Measurements from ENCODE around the gene NLRC5. TPM values are rescaled to one million over a fixed set of nuclear protein-coding genes. Genes with fewer than 3 reads are reported as not detected.

The NLRC5 gene
- total and polyA plus RNA-seq, 9 of the 15 experiments (the other 6 are each of a cell fraction or from before 2014, with no cell fraction given): 0.59 to 0.71 TPM; not detected in 7

DNA sequence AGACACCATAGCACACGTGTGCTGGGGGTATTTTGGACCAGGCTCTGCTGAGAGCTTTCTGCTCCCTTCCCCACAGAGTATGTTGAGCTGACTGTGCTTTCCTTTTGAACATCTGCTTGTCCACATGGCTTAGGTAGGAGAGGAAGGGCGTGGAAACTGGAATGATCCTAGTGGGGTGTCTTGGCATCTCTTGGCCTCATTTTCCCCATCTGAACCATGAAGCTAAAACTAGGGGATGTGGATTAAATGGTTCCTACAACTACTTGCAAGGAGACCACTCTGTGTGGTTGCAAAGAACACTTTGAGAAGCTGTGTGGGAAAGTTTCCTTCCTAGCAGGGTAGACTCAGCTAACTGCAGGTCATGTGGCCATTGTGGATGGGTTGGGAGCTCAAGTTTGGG, 6.7 kb upstream of the NLRC5 start:
- CTCF ChIA-PET (ENCODE audit: low intra/inter-chr PET ratio): no interaction called here
- WGBS (ENCODE audit: insufficient coverage, low coverage, missing lambda C conversion rate): 0% methylated on average over 1 of the region's 2 CpGs
- H3K79me2 ChIP-seq (ENCODE audit: control insufficient read depth, insufficient read depth, low read length): no peaks in the 10 kb centered on the region
- FAIRE-seq: no peak
- peaks cover 19 to 66% of the 10 kb centered on the region in 2 experiments; a peak in 4 of 5 replicates for H3K27me3 ChIP-seq (ENCODE audit: control insufficient read depth in 2 of 2, insufficient read depth in 2 of 2, low read length in 2 of 2)
- no peak overlapping the region for H2AFZ ChIP-seq (ENCODE audit: low read depth, low read length)
- no peaks in the 10 kb centered on the region for H3K9me1 ChIP-seq (ENCODE audit: control insufficient read depth, insufficient read depth, low read length)
- no peak for ATAC-seq
- no TSS peak for BruUV-seq (replicated peaks)
- no peaks in the 10 kb centered on the region; a peak in 1 of 5 replicates for H3K4me1 ChIP-seq (replicated peaks in 1 of 2; ENCODE audit: control insufficient read depth in 2 of 2, insufficient read depth in 2 of 2, low read length in 2 of 2)
- in situ Hi-C loops (cut with MboI) (no loop called here), intact Hi-C loops (cut with micrococcal nuclease) (no loop called here)
- POLR2A ChIA-PET: interaction anchor here (0.5 to 1.1 kb wide), 5 partner anchors 43 to 431 kb away, joined by 3 to 6 read pairs (median 4); partner anchors contain the start of gene HERPUD1
- H3K4me3 ChIP-seq: no peak overlapping the region
- H4K20me1 ChIP-seq (replicated peaks; ENCODE audit: control insufficient read depth, insufficient read depth, low read length): no peaks in the 10 kb centered on the region
- H3K9ac ChIP-seq (ENCODE audit: insufficient read depth in 1 of 2, low read depth in 2 of 2, low read length in 2 of 2): no peak overlapping the region
- H3K9me3 ChIP-seq (replicated peaks; ENCODE audit: control insufficient read depth, insufficient read depth, low read depth, low read length): peaks cover 2% of the 10 kb centered on the region
- no peak for DNase-seq (ENCODE audit: extremely low read depth in 1 of 4, low spot score in 3 of 4)
- no peak overlapping the region for H3K27ac ChIP-seq (ENCODE audit: extremely low read depth, low read depth, low read length)
- H3K4me2 ChIP-seq (ENCODE audit: insufficient read depth, low read length): no peak overlapping the region
- no peaks in the 10 kb centered on the region for H3K36me3 ChIP-seq (ENCODE audit: control insufficient read depth, insufficient read depth, low read length)
- no peak for TF ChIP-seq ZNF717 (CRISPR knock-in tag; IDR thresholded peaks at IDR 0.05)
- TF ChIP-seq, protein P1, sequence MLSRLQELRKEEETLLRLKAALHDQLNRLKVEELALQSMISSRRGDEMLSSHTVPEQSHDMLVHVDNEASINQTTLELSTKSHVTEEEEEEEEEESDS (CRISPR knock-in tag; IDR thresholded peaks at IDR 0.05): no peak
- TF ChIP-seq SIN3B (IDR thresholded peaks at IDR 0.05; ENCODE audit: low read depth): no peak
- TF ChIP-seq, protein P2, sequence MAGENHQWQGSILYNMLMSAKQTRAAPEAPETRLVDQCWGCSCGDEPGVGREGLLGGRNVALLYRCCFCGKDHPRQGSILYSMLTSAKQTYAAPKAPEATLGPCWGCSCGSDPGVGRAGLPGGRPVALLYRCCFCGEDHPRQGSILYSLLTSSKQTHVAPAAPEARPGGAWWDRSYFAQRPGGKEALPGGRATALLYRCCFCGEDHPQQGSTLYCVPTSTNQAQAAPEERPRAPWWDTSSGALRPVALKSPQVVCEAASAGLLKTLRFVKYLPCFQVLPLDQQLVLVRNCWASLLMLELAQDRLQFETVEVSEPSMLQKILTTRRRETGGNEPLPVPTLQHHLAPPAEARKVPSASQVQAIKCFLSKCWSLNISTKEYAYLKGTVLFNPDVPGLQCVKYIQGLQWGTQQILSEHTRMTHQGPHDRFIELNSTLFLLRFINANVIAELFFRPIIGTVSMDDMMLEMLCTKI (IDR thresholded peaks at IDR 0.05; ENCODE audit: partially characterized antibody): no peak
- TF ChIP-seq, protein P3, sequence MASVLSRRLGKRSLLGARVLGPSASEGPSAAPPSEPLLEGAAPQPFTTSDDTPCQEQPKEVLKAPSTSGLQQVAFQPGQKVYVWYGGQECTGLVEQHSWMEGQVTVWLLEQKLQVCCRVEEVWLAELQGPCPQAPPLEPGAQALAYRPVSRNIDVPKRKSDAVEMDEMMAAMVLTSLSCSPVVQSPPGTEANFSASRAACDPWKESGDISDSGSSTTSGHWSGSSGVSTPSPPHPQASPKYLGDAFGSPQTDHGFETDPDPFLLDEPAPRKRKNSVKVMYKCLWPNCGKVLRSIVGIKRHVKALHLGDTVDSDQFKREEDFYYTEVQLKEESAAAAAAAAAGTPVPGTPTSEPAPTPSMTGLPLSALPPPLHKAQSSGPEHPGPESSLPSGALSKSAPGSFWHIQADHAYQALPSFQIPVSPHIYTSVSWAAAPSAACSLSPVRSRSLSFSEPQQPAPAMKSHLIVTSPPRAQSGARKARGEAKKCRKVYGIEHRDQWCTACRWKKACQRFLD (CRISPR knock-in tag; IDR thresholded peaks at IDR 0.05): no peak
- TF ChIP-seq, protein P4, sequence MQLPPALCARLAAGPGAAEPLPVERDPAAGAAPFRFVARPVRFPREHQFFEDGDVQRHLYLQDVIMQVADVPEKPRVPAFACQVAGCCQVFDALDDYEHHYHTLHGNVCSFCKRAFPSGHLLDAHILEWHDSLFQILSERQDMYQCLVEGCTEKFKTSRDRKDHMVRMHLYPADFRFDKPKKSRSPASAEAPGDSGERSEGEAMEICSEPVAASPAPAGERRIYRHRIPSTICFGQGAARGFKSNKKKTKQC (CRISPR knock-in tag; IDR thresholded peaks at IDR 0.05): no peak
